ENCODE measurements around the gene COX7A2. TPM values are rescaled to one million over a fixed set of nuclear protein-coding genes. Genes with fewer than 3 reads are reported as not detected.
A peak's percentile ranks its signal among the peaks of the same experiment; 100 is the strongest.

COX7A2 gene
- total and polyA plus RNA-seq, 2 of the 13 experiments (the other 11 are each of a cell fraction or from before 2014, with no cell fraction given), result 407 to 556 TPM

DNA sequence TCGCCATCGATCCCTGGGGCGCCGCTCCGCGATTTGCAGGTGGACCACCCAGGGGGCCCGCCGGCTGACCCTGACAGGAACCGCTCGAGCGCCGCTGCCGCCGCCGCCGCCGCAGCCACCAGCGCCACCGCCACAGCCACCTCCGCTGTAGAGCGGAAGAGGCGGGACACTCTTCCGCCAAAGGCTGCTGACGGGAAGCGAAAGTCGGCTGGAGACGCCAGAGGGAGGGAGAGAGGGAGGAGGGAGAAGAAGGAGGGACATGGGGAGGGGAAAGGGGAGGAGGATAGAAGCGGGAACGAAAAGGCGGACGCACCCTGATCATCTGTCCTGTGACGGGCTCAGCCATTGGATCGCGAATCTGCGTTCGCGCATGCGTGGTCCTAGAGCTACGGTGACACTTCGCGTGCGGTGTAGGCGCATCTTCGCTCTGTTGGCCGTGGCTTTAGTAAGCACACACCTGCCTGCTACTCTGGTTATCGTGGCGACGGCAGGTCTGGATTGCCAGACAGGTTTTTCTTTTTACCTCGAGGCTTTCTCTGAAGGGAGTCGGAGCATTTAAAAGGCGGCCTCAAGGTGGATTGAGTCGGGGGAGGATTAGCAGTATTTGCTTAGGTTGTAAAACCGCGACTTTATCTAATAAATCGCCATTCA is 41.2 kb upstream of the COX7A2 start, which contains the start of gene TMEM30A (continued):
- TF ChIP-seq, protein P1, sequence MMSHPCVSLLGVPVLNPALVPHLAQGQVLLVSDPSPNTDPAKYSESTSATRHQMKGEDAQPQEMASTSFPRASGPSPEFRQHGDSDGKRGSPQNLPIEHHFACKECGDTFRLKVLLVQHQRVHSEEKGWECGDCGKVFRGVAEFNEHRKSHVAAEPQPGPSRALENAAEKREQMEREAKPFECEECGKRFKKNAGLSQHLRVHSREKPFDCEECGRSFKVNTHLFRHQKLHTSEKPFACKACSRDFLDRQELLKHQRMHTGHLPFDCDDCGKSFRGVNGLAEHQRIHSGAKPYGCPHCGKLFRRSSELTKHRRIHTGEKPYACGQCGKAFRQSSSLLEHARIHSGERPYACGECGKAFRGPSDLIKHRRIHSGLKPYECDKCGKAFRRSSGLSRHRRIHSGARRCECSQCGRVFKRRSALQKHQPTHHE (CRISPR knock-in tag; IDR thresholded peaks at IDR 0.05; ENCODE audit: borderline replicate concordance), result no peak; the same call in 1 of the 2 replicates
- TF ChIP-seq ZFAT (CRISPR knock-in tag; conservative IDR thresholded peaks at IDR 0.05), result no peak
- TF ChIP-seq SETDB1 (CRISPR knock-in tag; IDR thresholded peaks at IDR 0.05; ENCODE audit: borderline replicate concordance), result no peak
- TF ChIP-seq AGO2 (optimal IDR thresholded peaks at IDR 0.05; ENCODE audit: low read depth, low read length), result peak; percentile 62
- no peak for TF ChIP-seq PAWR (CRISPR knock-in tag; IDR thresholded peaks at IDR 0.05; ENCODE audit: borderline replicate concordance)
- no peak for TF ChIP-seq TP53 (CRISPR knock-in tag; conservative IDR thresholded peaks at IDR 0.05)
- peak; percentile 12; the same call in 1 of the 2 replicates for TF ChIP-seq RAD21 (CRISPR knock-in tag; IDR thresholded peaks at IDR 0.05)
- TF ChIP-seq PRDM10 (CRISPR knock-in tag; IDR thresholded peaks at IDR 0.05; ENCODE audit: low read depth), result peak; percentile 39; the same call in 1 of the 2 replicates
- TF ChIP-seq RNF2 (conservative IDR thresholded peaks at IDR 0.05; ENCODE audit: low read depth), result peak; percentile 73; the same call in 1 of the 2 replicates
- no peak; the same call in 1 of the 2 replicates for TF ChIP-seq KLF15 (CRISPR knock-in tag; IDR thresholded peaks at IDR 0.05; ENCODE audit: borderline replicate concordance)
- no peak for TF ChIP-seq ZNF777 (CRISPR knock-in tag; IDR thresholded peaks at IDR 0.05)
- no peak for TF ChIP-seq TERF1 (CRISPR knock-in tag; IDR thresholded peaks at IDR 0.05)
- peak; percentile 81 for TF ChIP-seq NFYC (CRISPR knock-in tag; IDR thresholded peaks at IDR 0.05)
- no peak for TF ChIP-seq TAF15 (IDR thresholded peaks at IDR 0.05; ENCODE audit: low read depth, low read length, poor library complexity, severe bottlenecking)
- TF ChIP-seq POGZ (CRISPR knock-in tag; IDR thresholded peaks at IDR 0.05), result peak; percentile 97
- no peak for TF ChIP-seq RFX3 (CRISPR knock-in tag; IDR thresholded peaks at IDR 0.05)
- TF ChIP-seq ZNF512 (CRISPR knock-in tag; IDR thresholded peaks at IDR 0.05), result no peak
- TF ChIP-seq, protein P2, sequence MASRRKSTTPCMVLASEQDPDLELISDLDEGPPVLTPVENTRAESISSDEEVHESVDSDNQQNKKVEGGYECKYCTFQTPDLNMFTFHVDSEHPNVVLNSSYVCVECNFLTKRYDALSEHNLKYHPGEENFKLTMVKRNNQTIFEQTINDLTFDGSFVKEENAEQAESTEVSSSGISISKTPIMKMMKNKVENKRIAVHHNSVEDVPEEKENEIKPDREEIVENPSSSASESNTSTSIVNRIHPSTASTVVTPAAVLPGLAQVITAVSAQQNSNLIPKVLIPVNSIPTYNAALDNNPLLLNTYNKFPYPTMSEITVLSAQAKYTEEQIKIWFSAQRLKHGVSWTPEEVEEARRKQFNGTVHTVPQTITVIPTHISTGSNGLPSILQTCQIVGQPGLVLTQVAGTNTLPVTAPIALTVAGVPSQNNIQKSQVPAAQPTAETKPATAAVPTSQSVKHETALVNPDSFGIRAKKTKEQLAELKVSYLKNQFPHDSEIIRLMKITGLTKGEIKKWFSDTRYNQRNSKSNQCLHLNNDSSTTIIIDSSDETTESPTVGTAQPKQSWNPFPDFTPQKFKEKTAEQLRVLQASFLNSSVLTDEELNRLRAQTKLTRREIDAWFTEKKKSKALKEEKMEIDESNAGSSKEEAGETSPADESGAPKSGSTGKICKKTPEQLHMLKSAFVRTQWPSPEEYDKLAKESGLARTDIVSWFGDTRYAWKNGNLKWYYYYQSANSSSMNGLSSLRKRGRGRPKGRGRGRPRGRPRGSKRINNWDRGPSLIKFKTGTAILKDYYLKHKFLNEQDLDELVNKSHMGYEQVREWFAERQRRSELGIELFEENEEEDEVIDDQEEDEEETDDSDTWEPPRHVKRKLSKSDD (CRISPR knock-in tag; IDR thresholded peaks at IDR 0.05; ENCODE audit: low read depth), result 0 out of 2 replicates have a peak, but pooled peaks have one; percentile 57

Data from HepG2 (cell line).